Common myeloid progenitor, CD34-positive (primary cell): ENCODE data around the gene CCDC148.
"Not testable (repeated sequence)": the region's sequence is repeated elsewhere in the genome, so short reads cannot be mapped to it uniquely, and the experiment has no call there.

Experiments
- CTCF ChIA-PET: fragments of 350-600 bp; sonication (Branson Sonifier 250); formaldehyde crosslinking; loops from one replicate; lab custom pipeline; 2021; ENCODE audit warnings: antibody characterized with exemption; lab: Charles Lee
- POLR2A ChIA-PET: fragments of 350-600 bp; sonication (Branson Sonifier 250); formaldehyde crosslinking; loops from one replicate; lab custom pipeline; 2021; ENCODE audit warnings: antibody characterized with exemption; lab: Charles Lee
- DNase-seq, 3 donors: peaks; one replicate each; pipeline versions ENCODE4 v3.0.0 to v3.0.0-alpha.2; 2013
- H3K27ac ChIP-seq, 2 experiments: 1 replicate in 1 of 2; 2 replicates in 1 of 2; pipeline ENCODE4 v1.7.0; 2013; ENCODE audit warnings: inconsistent platforms in 2 of 2, low read length in 2 of 2, mild to moderate bottlenecking in 2 of 2, low read depth in 1 of 2, moderate library complexity in 1 of 2; ENCODE audit not compliant: severe bottlenecking in 2 of 2, insufficient read depth in 1 of 2, poor library complexity in 1 of 2
- H3K27me3 ChIP-seq, 5 experiments: replicated peaks in 2 of 5; 1 replicate in 3 of 5; 2 replicates in 2 of 5; pipeline versions ENCODE4 v1.6.1 to v1.7.0; 2013; ENCODE audit warnings: low read length in 4 of 5, mild to moderate bottlenecking in 2 of 5, moderate library complexity in 2 of 5, inconsistent platforms in 1 of 5; ENCODE audit not compliant: insufficient read depth in 5 of 5, control insufficient read depth in 4 of 5
- H3K36me3 ChIP-seq, 4 experiments: 1 replicate in 2 of 4; 2 replicates in 2 of 4; pipeline versions ENCODE4 v1.6.1 to v1.7.0; 2013; ENCODE audit warnings: low read length in 3 of 4, control low read depth in 1 of 4, mild to moderate bottlenecking in 1 of 4; ENCODE audit not compliant: control insufficient read depth in 4 of 4, insufficient read depth in 4 of 4
- H3K4me1 ChIP-seq, 4 experiments: 1 replicate in 3 of 4; 2 replicates in 1 of 4; pipeline versions ENCODE4 v1.6.1 to v1.7.1; 2013; ENCODE audit warnings: low read length in 3 of 4, mild to moderate bottlenecking in 3 of 4, control low read depth in 1 of 4, inconsistent platforms in 1 of 4, moderate library complexity in 1 of 4; ENCODE audit not compliant: control insufficient read depth in 4 of 4, insufficient read depth in 4 of 4; ENCODE audit errors: control extremely low read depth in 1 of 4
- H3K4me3 ChIP-seq, 7 experiments: 1 replicate in 4 of 7; 2 replicates in 3 of 7; pipeline versions ENCODE4 v1.5.1 to v1.7.0; 2013; ENCODE audit warnings: mild to moderate bottlenecking in 7 of 7, low read length in 6 of 7, moderate library complexity in 6 of 7, inconsistent platforms in 2 of 7, low read depth in 2 of 7, control low read depth in 1 of 7; ENCODE audit not compliant: insufficient read depth in 4 of 7, control insufficient read depth in 1 of 7; ENCODE audit errors: extremely low read depth in 1 of 7
- H3K9me3 ChIP-seq, 5 experiments: 1 replicate in 4 of 5; 2 replicates in 1 of 5; pipeline versions ENCODE4 v1.6.1 to v1.7.1; 2013; ENCODE audit warnings: low read length in 4 of 5, mild to moderate bottlenecking in 2 of 5, inconsistent platforms in 1 of 5, low read depth in 1 of 5, moderate library complexity in 1 of 5; ENCODE audit not compliant: control insufficient read depth in 4 of 5, insufficient read depth in 2 of 5; ENCODE audit errors: control extremely low read depth in 1 of 5
- whole genome bisulfite sequencing: methylation state at CpG from one replicate; pipeline ENCODE4 v1.1.5; 2013; ENCODE audit not compliant: insufficient coverage; 5-methylcytosine and 5-hydroxymethylcytosine counted together

Gene CCDC148

GRCh38 chr2:158380746-158381145 lies 75.8 kb downstream of the CCDC148 start:
- Histone ChIP-seq H3K4me1 (no peaks in the 10 kb centered on the region), H3K36me3 (no peaks in the 10 kb centered on the region), H3K27me3 (no peaks in the 10 kb centered on the region), H3K27ac (no peak overlapping the region), H3K4me3 (no peak overlapping the region), H3K9me3 (peaks cover 0 to 12% (median 0%) of the 10 kb centered on the region in 5 experiments)
- no peak for DNase-seq
- ChIA-PET CTCF (no interaction called here), POLR2A (no interaction called here)

- no peak overlapping the region for H3K4me3 ChIP-seq
- CTCF ChIA-PET, result interaction anchor here (1.1 kb wide), 1 partner anchor 200 kb away, joined by 3 read pairs; no protein-coding TSS in a partner anchor
- no peak for DNase-seq
Measured at GRCh38 chr2:158378926-158379325, 77.6 kb downstream of the CCDC148 start.

GRCh38 chr2:158366342-158366741 lies 90.2 kb downstream of the CCDC148 start:
- no peaks in the 10 kb centered on the region for H3K4me1 ChIP-seq
- H3K4me3 ChIP-seq, result no peak overlapping the region
- POLR2A ChIA-PET, result no interaction called here
- no peaks in the 10 kb centered on the region for H3K36me3 ChIP-seq
- H3K27me3 ChIP-seq, result no peaks in the 10 kb centered on the region
- no peak overlapping the region for H3K27ac ChIP-seq
- 93% methylated on average over 5 of the region's 5 CpGs for WGBS
- DNase-seq, result no peak
- CTCF ChIA-PET, result no interaction called here
- peaks cover 0 to 3% (median 0%) of the 10 kb centered on the region in 5 experiments for H3K9me3 ChIP-seq

More at GRCh38 chr2:158378926-158379325, 77.6 kb downstream of the CCDC148 start:
- H3K4me1 ChIP-seq, result no peaks in the 10 kb centered on the region
- H3K36me3 ChIP-seq, result no peaks in the 10 kb centered on the region
- H3K27ac ChIP-seq, result no peak overlapping the region
- H3K9me3 ChIP-seq, result peaks cover 0 to 12% (median 0%) of the 10 kb centered on the region in 5 experiments
- no peaks in the 10 kb centered on the region for H3K27me3 ChIP-seq
- no CpG with 5 or more reads among the region's 1 CpG for WGBS
- POLR2A ChIA-PET, result no interaction called here

GRCh38 chr2:158359846-158360245 lies 96.7 kb downstream of the CCDC148 start:
- WGBS, result 95% methylated on average over 4 of the region's 4 CpGs
- POLR2A ChIA-PET, result no interaction called here
- Histone ChIP-seq H3K4me3 (no peak overlapping the region), H3K4me1 (no peaks in the 10 kb centered on the region), H3K27ac (no peak overlapping the region), H3K36me3 (no peaks in the 10 kb centered on the region), H3K27me3 (no peaks in the 10 kb centered on the region), H3K9me3 (peaks cover 0 to 3% (median 0%) of the 10 kb centered on the region in 5 experiments)
- peak in 2 of 3 donors; percentile 15 to 30 for DNase-seq
- CTCF ChIA-PET, result interaction anchor here (1.6 kb wide), 1 partner anchor 179 kb away, joined by 3 read pairs; no protein-coding TSS in a partner anchor

- no peak overlapping the region for H3K27ac ChIP-seq
- POLR2A ChIA-PET, result no interaction called here
Measured at GRCh38 chr2:158357699-158358098, 98.9 kb downstream of the CCDC148 start.

GRCh38 chr2:158357122-158357521 lies 99.4 kb downstream of the CCDC148 start:
- ChIA-PET CTCF (no interaction called here), POLR2A (no interaction called here)
- no peaks in the 10 kb centered on the region for H3K36me3 ChIP-seq
- H3K9me3 ChIP-seq, result peaks cover 0 to 2% (median 0%) of the 10 kb centered on the region in 5 experiments
- no peaks in the 10 kb centered on the region for H3K27me3 ChIP-seq
- no peak for DNase-seq
- no peaks in the 10 kb centered on the region for H3K4me1 ChIP-seq
- H3K27ac ChIP-seq, result no peak overlapping the region
- no CpG with 5 or more reads among the region's 1 CpG for WGBS
- no peak overlapping the region for H3K4me3 ChIP-seq

More at GRCh38 chr2:158357699-158358098, 98.9 kb downstream of the CCDC148 start:
- Histone ChIP-seq H3K36me3 (no peaks in the 10 kb centered on the region), H3K27me3 (no peaks in the 10 kb centered on the region), H3K4me3 (no peak overlapping the region), H3K4me1 (no peaks in the 10 kb centered on the region), H3K9me3 (peaks cover 0 to 2% (median 0%) of the 10 kb centered on the region in 5 experiments)
- WGBS, result no CpG with 5 or more reads among the region's 2 CpGs
- DNase-seq, result no peak
- CTCF ChIA-PET, result no interaction called here

GRCh38 chr2:158351466-158351816 lies 105.1 kb downstream of the CCDC148 start:
- POLR2A ChIA-PET, H3K4me3 ChIP-seq, CTCF ChIA-PET: not testable (repeated sequence)

More at GRCh38 chr2:158351466-158351816, 105.1 kb downstream of the CCDC148 start:
- not testable (repeated sequence) for DNase-seq, H3K9me3 ChIP-seq, H3K36me3 ChIP-seq, H3K4me1 ChIP-seq, H3K27me3 ChIP-seq, H3K27ac ChIP-seq
- WGBS, result no CpG with 5 or more reads among the region's 14 CpGs
